Testis (tissue), 2 donors: ENCODE measurements around the gene EIF5B.

Experiments
- POLR2A ChIP-seq: fragments of 450-650 bp; IDR thresholded peaks from one replicate; pipeline ENCODE4 v1.6.1; 2017; ENCODE audit warnings: antibody characterized with exemption, mild to moderate bottlenecking, moderate library complexity
- TF ChIP-seq, protein P1 (sequence below), 3 experiments: fragments of 450-650 bp in 2 of 3; fragments of 200-600 bp in 1 of 3; sonication (generic) in 1 of 3; IDR thresholded peaks; one replicate each; pipeline ENCODE4 v1.5.1; 2016 to 2019; ENCODE audit warnings: antibody characterized with exemption in 3 of 3, mild to moderate bottlenecking in 2 of 3, moderate library complexity in 1 of 3

DNA sequence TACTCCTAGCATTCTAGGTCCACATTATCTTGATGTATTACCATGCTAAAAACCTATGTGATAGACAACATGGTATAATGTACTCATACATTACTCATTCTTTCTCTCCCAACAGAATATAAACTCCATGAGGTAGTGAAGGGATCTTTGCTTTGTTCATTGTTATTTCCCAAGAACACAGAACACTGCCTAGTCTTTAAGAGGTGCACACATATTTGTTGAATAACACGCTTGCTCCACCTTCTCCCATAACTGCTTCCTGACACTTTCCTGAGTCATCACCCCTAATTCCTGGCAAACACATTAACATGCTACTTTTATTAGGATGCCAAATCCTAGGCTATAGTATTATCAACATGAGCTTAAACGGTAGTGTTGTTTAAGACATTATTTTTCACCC, 111.4 kb downstream of the EIF5B start:
- TF ChIP-seq, protein P1, sequence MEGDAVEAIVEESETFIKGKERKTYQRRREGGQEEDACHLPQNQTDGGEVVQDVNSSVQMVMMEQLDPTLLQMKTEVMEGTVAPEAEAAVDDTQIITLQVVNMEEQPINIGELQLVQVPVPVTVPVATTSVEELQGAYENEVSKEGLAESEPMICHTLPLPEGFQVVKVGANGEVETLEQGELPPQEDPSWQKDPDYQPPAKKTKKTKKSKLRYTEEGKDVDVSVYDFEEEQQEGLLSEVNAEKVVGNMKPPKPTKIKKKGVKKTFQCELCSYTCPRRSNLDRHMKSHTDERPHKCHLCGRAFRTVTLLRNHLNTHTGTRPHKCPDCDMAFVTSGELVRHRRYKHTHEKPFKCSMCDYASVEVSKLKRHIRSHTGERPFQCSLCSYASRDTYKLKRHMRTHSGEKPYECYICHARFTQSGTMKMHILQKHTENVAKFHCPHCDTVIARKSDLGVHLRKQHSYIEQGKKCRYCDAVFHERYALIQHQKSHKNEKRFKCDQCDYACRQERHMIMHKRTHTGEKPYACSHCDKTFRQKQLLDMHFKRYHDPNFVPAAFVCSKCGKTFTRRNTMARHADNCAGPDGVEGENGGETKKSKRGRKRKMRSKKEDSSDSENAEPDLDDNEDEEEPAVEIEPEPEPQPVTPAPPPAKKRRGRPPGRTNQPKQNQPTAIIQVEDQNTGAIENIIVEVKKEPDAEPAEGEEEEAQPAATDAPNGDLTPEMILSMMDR (IDR thresholded peaks at IDR 0.05), result no peak
- no peak for TF ChIP-seq POLR2A
